ENCODE results near the gene NTM.

DNA sequence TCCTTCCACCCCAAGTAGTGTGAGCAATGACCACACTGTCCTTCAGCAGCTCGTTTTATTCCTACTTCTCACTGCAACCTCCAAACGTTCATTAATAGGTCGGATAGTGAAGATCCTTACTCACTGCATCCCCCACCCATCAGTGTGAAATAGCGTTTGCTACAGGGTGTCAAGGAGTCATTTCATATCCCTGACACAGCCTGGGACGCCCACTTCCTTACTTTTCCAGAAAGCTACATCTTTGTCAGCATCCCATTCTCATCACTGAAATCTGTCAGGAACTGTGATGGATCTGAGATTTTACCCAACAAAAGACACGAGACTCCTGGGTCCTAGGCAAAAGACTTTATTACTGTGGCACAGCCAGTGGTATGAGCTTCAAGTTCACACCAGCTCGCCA lies 592.4 kb downstream of the NTM start:
- TF ChIP-seq ZNF274 (IDR thresholded peaks at IDR 0.05; ENCODE audit: low read length) = no peak
- TF ChIP-seq ZNF274 (tag by site-specific recombination; IDR thresholded peaks at IDR 0.05; ENCODE audit: borderline replicate concordance) = no peak
- TF ChIP-seq ZBTB26 (tag by site-specific recombination; optimal IDR thresholded peaks at IDR 0.05) = no peak
- no peak for TF ChIP-seq CTCF (tag by site-specific recombination; IDR thresholded peaks at IDR 0.05)
- TF ChIP-seq ZNF175 (tag by site-specific recombination; IDR thresholded peaks at IDR 0.05) = no peak
- no peak for TF ChIP-seq PRDM1 (tag by site-specific recombination; IDR thresholded peaks at IDR 0.05)
- TF ChIP-seq, protein P1, sequence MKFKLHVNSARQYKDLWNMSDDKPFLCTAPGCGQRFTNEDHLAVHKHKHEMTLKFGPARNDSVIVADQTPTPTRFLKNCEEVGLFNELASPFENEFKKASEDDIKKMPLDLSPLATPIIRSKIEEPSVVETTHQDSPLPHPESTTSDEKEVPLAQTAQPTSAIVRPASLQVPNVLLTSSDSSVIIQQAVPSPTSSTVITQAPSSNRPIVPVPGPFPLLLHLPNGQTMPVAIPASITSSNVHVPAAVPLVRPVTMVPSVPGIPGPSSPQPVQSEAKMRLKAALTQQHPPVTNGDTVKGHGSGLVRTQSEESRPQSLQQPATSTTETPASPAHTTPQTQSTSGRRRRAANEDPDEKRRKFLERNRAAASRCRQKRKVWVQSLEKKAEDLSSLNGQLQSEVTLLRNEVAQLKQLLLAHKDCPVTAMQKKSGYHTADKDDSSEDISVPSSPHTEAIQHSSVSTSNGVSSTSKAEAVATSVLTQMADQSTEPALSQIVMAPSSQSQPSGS (tag by site-specific recombination; IDR thresholded peaks at IDR 0.05; ENCODE audit: low read depth) = no peak
- TF ChIP-seq ZNF701 (tag by site-specific recombination; IDR thresholded peaks at IDR 0.05) = no peak
- TF ChIP-seq ZNF514 (tag by site-specific recombination; IDR thresholded peaks at IDR 0.05) = no peak
- no peak for TF ChIP-seq PBX3 (CRISPR knock-in tag; IDR thresholded peaks at IDR 0.05)
- TF ChIP-seq ZNF785 (tag by site-specific recombination; IDR thresholded peaks at IDR 0.05) = no peak
- TF ChIP-seq, protein P2, sequence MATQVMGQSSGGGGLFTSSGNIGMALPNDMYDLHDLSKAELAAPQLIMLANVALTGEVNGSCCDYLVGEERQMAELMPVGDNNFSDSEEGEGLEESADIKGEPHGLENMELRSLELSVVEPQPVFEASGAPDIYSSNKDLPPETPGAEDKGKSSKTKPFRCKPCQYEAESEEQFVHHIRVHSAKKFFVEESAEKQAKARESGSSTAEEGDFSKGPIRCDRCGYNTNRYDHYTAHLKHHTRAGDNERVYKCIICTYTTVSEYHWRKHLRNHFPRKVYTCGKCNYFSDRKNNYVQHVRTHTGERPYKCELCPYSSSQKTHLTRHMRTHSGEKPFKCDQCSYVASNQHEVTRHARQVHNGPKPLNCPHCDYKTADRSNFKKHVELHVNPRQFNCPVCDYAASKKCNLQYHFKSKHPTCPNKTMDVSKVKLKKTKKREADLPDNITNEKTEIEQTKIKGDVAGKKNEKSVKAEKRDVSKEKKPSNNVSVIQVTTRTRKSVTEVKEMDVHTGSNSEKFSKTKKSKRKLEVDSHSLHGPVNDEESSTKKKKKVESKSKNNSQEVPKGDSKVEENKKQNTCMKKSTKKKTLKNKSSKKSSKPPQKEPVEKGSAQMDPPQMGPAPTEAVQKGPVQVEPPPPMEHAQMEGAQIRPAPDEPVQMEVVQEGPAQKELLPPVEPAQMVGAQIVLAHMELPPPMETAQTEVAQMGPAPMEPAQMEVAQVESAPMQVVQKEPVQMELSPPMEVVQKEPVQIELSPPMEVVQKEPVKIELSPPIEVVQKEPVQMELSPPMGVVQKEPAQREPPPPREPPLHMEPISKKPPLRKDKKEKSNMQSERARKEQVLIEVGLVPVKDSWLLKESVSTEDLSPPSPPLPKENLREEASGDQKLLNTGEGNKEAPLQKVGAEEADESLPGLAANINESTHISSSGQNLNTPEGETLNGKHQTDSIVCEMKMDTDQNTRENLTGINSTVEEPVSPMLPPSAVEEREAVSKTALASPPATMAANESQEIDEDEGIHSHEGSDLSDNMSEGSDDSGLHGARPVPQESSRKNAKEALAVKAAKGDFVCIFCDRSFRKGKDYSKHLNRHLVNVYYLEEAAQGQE (tag by site-specific recombination; IDR thresholded peaks at IDR 0.05) = no peak
- no peak for TF ChIP-seq ZNF426 (tag by site-specific recombination; IDR thresholded peaks at IDR 0.05)
- TF ChIP-seq ZNF146 (tag by site-specific recombination; IDR thresholded peaks at IDR 0.05) = no peak

Measured in HEK293 (cell line).